ENCODE data around the gene TMCO5A.
"Not testable (repeated sequence)": the region's sequence is repeated elsewhere in the genome, so short reads cannot be mapped to it uniquely, and the experiment has no call there.

TMCO5A gene

GRCh38 chr15:37934340-37934739 is at the start of gene TMCO5A:
TMCO5A (plus strand) TSS chr15:37934640; CDS start chr15:37936324, 1,684 bp downstream.
- DNase-seq, result no peak

DNA sequence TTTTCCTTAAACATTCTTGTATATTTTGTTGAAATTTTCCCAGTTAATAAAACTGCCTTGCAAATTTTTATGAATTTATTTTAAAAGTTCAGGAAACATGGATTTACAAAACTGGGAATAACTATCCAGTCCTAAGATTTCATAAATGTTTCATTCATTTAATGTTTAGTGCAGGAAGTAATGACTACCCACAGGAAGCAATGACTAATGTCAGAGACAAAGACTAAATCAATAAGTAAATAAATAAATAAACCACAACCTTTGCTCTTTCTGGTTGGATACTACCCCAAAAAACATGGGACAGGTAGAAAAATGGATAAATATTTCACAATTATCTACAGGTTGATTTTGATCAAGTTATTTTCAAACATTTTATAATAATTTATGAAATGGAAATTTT is 48.8 kb upstream of the TMCO5A start:
- DNase-seq, result no peak

DNA sequence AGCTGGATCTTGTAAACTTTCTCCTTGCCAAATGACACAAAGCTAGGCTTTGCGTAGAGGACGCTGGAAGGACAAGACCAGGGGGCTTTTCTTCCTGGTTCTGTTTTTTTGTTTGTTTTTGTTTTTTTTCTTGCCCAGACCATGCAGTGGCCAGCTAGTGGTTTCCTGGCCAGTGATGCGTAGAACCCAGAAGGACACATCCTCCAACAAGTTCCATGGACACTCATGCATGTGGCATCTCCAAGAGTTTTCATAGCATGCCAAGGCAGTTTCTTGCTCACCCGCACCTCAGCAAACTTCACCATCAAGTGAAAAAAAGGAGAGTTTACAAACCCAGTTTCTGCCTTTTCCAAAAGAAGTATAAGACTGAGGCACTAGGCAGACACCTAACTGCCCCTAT is 46.1 kb upstream of the TMCO5A start:
- DNase-seq, result no peak

DNA sequence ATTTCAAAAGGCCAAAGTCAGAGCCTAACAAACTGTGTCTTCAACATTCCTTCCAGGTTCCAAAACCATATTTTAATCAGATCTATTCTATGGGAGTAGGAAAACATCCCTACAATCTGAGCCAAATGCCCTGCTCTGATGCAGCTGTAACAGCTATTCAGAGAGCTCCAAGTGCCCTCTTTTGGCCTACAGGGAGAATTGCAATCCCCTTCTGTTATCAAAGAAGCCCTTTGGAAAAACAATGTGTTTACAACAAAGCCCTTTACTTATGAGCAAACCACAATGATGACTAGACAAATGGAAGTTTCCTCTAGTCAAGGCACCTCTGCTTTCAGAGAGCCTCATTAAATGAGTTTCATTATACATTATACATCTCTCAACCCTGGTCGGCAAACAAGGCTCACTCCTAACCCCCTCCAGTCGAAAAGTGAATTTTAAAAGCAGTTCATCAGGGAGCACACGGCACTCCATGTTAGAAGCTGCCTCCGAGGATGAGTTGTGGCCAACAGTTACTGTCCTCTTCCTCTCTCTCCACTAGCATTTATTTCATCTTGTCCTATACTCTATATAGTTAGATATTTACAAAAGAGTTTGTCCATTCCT is 42.6 kb upstream of the TMCO5A start:
- DNase-seq, result no peak

GRCh38 chr15:37893309-37893708 is 41.1 kb upstream of the TMCO5A start:
- DNase-seq, result no peak

DNA sequence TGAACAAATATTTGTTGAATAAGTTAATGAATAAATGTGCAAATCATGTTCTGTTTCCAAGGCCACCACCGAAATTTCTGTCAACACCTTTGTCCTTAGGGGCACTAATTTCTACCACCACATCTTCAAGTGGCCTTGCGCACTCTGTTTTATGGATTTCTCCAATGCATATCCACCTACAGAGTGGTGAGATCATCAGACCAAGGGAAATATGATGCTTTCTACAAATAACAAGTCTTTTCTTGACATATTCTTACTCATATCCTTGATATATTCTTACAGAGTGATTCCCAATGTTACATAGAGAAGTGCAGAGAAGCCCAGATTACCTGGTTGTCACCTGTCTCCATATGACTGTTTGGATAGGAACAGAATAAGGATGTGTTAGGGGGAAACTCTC is 36.1 kb upstream of the TMCO5A start:
- no peak for DNase-seq

DNA sequence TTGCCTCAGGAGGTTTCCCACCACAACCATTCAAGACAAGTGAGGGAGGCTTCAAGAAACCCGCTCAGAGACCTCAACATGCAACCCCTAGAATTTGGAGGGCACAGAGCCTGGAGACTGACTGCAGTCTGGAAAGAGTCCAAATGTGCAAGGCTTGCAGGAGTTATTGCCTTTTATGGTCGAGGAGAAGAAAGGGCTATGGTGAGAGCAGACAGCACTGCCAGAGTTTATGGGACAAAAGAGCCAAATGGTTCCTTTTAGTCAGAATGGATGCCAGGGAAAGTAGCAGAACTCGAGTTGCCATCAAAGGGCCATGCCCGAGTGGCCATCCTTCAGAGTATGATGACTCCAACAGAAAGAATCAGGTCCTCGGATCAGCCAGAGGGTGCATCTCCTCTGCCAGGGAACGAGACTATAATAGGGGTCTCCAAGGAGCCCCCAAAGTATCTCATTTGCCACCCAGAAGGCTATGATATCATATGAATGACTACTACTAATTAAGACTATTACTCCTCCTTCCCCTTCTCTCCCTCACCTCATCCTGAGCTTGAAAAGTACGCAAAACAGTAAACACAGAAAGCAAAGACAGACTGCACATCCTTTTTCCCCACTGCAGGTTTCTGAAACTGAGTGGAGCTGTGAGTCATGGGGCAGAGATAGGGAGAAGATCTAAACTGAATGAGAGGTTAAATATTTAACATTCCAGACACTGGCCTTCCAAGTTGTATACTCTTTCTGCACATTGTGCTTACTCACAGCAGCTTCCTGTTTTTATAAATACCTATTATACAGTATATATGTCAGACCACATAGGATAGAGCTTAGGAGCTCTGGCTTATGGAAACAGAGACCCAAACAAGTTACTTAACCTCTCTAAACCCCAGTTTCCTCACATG is 33.9 kb upstream of the TMCO5A start:
- DNase-seq, result no peak

GRCh38 chr15:37902126-37902525 is 32.3 kb upstream of the TMCO5A start:
- DNase-seq, result no peak

DNA sequence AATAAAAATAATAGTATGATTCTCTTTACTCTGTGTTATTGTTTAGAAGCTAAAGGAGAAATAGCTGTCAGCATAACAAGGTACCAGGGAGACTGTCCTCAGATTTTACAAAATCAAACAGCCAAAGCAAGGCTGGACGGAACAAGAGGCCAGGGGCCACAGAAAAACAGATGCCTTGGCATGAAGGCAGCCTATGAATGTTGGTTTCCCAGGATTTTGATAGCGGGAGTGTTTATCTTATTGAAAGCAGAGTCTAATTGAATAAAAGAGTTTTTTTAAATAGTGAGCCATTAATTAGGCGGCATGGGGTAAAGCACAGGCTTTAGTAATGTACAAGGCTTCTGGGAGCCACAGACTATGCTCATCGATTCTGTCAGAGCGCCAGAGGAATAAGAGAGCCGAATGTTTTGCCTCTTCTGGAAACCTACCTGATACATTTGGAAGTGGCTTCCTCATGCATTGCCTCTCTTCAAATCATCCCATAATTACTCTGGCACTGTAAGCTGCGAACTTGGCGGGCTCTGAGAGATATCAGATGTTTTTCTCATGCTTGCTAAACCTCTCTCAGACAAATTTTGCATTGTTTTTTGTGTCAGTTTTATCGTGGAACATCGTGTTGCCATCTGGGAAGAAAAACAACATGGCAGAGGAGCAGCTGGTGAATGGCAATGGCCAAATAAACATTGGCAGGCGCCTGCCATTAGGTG is 30.4 kb upstream of the TMCO5A start:
- no peak for DNase-seq

DNA sequence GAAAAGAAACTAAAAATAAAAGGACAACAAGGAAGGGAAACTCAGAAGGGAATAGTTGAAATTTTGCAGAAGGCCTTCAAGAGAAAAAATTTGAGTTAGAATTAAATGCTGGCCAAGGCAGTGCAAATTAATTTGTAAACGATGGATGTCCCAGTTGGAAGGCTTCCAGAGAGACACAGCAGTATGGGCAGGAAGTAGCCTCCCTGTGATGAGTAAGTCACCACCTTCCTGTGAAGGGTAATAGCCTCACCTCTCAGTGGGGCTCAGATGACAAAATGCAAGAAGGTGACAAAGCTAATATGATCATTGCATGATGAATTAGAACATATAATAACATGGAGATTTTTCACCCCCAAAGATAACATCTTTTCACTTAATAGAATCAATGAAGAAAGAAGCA is 27.3 kb upstream of the TMCO5A start:
- DNase-seq, result no peak

DNA sequence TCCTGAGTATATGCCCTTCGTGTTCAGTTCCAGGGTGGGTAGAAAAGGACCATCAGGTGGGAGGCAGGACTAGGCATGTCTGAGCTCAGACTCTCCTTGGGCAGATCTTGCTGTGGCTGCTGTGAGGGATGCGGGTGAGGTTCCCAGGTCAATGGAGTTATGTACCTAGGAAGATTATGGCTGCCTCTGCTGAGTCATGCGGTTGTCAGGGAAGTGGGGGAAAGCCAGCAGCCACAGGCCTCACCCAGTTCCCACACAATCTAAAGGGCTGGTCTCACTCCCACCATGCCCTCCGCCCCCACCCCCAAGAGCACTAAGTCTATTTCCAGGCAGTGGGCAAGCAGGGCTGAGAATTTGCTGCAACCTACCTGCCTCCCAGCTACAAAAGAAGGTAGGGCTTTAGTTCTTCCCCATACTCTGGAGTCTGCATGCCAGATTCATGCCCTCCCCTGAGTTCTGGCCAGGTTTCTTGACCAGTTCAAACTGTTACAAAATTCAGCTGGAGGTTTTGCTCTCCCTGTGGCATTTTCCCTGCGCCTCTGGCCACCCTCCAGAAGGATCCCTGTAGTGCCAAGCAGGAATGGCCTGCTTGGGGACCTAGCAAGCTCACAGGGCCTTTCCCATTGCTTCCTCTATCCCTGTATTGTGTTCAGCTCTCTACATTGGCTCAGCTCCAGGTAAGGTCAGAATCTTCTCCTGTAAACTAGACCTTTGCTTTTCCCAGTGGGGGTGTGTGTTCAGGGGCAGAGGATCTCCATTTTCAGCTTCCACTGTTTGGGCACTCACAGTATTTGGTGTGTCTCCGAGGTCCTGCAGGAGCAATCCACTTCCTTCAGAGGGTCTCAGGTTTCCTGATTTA is 12.7 kb upstream of the TMCO5A start:
- DNase-seq, result no peak

GRCh38 chr15:37926136-37926535 is 8.3 kb upstream of the TMCO5A start:
- DNase-seq, result no peak

- no peak for DNase-seq
These were observed 5.2 kb upstream of the TMCO5A start for GRCh38 chr15:37929238-37929637.

DNA sequence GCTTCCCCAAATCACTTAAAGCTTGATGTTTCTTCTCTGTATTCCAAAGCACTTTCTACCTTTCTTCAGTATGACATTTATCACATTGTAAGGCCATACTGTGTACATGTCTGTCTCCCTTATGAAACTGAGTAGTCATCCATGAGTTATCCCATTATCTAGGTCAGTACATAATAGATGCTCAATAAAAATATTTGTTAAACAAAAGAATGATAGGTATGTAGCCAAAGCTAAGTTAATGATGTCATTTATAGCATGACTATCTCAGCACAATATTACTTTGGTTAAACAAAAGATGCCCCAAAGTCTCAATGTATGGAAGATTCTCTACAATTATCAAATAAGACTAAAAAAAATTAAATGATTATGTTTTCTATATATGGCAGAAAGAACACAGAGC is 3.1 kb upstream of the TMCO5A start:
- DNase-seq, result no peak

DNA sequence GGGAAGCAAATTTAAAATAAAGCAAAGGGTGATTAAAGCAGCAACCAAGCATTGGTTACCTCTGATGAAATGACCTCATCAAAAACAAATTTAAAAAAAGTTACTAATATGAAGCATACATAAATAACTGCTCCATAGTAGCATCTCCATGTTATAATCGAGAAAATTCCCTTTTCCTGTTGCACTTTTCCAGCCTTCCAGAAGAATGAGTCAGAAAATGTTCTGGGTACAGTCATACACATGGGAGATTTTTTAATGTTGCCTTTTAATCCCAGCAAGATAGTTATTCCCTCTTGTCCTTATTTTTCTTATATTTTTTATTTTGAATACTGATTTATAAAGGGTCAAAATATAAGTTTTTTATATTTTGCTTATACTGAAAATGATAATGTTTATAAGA is 2.6 kb upstream of the TMCO5A start:
- DNase-seq, result no peak

GRCh38 chr15:37932549-37932948 is 1.9 kb upstream of the TMCO5A start:
- DNase-seq, result no peak

DNA sequence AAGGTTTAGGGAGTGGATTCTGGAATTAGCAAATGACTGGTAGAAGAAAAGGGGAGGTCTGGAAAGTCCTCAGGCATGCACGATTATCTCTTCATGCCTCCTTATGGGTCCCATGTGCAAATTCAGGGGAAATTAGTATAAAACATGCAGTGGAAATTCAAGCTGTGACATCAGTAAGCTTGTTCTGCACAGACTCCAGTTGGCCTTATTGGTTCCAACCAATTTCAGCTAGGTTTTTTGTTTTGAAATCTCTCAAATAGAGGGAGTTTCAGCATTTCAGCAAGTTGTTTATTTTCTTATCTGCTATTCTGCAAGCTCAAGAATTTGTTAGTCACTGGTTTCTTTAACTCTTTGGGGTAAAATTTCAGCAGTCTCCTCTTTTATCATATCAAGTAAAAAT is 774 bp upstream of the TMCO5A start:
- DNase-seq, result no peak

GRCh38 chr15:37940876-37941275 is 6.4 kb downstream of the TMCO5A start:
- DNase-seq, result no peak

DNA sequence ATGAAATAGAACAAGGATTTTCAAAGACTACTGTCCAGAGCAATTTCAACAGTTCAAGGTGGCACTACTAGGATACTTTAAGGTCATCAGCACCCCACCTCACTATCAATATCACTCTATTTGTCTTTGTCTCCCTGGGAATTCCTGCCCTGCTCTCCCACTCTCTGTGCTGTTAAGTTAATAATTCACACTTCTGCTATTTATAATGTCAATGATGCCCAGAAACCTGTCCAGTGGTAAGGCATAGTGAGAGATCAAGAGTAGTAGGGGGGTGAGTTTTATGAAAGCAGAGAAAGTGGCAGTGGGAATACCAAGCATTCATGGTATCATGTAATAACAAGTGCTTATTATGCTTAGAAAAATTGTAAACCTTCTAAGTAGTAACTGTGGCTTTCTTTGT is 7.3 kb downstream of the TMCO5A start:
- DNase-seq, result no peak

DNA sequence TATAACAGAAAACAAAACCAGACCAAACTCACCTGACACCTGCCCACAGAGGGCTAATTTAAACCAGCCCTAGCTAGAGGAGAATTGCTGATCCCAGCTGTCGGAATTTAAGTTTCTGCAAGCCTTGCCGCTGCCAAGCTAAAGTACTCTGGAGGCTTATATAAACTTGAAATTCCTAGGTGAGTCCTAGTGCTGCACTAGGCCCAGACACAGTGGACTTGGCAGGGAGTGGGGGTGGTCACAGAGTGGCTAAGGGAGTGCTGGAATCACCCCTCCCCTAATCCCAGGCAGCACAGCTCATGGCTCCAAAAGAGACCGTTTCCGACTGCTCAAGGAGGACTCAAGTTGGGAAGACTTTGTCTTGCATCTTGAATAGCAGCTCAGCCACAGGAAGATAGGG is 17.6 kb downstream of the TMCO5A start:
- DNase-seq, result no peak

DNA sequence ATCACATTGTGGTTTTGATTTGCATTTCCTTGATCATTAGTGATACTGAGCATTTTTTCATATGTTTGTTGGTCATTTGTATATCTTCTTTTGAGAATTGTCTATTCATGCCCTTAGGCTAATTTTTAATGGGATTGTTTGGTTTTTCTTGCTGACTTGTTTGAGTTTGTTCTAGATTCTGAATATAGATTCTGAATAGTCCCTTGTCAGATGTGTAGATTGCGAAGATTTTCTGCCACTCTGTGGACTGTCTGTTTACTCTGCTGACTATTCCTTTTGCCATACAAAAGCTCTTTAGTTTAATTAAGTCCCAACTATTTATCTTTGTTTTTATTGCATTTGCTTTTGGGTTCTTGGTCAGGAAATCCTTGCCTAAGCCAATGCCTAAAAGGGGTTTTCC is 26.3 kb downstream of the TMCO5A start:
- DNase-seq, result not testable (repeated sequence)

- DNase-seq, result no peak
These were observed 33.3 kb downstream of the TMCO5A start for GRCh38 chr15:37967788-37968187.

GRCh38 chr15:37973856-37974255 is 39.4 kb downstream of the TMCO5A start:
- DNase-seq, result no peak
